GM06990 (cell line): ENCODE measurements around the gene CENPX.
A peak's percentile ranks its signal among the peaks of the same experiment; 100 is the strongest.

Experiments
- DNase-seq: peaks from one replicate; pipeline ENCODE4 v3.0.0-alpha.2; 2011; ENCODE audit not compliant: insufficient read length; ENCODE audit errors: extremely low read depth
- H3K27me3 ChIP-seq: replicated peaks from 2 replicates; pipeline ENCODE4 v1.6.0; 2011; ENCODE audit warnings: low read length; ENCODE audit not compliant: control insufficient read depth, insufficient read depth
- H3K36me3 ChIP-seq: 2 replicates; pipeline ENCODE4 v1.5.1; 2011; ENCODE audit warnings: low read length; ENCODE audit not compliant: control insufficient read depth, insufficient read depth
- H3K4me3 ChIP-seq: replicated peaks from 2 replicates; pipeline ENCODE4 v1.5.1; 2011; ENCODE audit warnings: low read depth, mild to moderate bottlenecking, control low read depth, low read length
- CTCF ChIP-seq: IDR thresholded peaks from 2 replicates; pipeline ENCODE4 v1.5.1; 2011; ENCODE audit warnings: low read length, control low read depth, mild to moderate bottlenecking, inconsistent platforms; ENCODE audit not compliant: insufficient read depth, poor library complexity, severe bottlenecking

Gene CENPX

GRCh38 chr17:82037889-82038195 lies 15.2 kb upstream of the CENPX start:
- DNase-seq, result no peak
- peak overlapping the region; percentile 42 for H3K4me3 ChIP-seq
- no peaks in the 10 kb centered on the region for H3K36me3 ChIP-seq
- TF ChIP-seq CTCF, result no peak
- H3K27me3 ChIP-seq, result no peaks in the 10 kb centered on the region

GRCh38 chr17:82037092-82037888 lies 14.6 kb upstream of the CENPX start, which contains the start of gene DCXR:
DCXR (minus strand) TSS chr17:82037697; CDS start chr17:82037682, 15 bp downstream.
- Histone ChIP-seq H3K27me3 (no peaks in the 10 kb centered on the region), H3K36me3 (no peaks in the 10 kb centered on the region), H3K4me3 (peak within 1 kb of the TSS; percentile 73)
- DNase-seq, result peak; percentile 98
- TF ChIP-seq CTCF, result peak; percentile 58

- Histone ChIP-seq H3K27me3 (no peaks in the 10 kb centered on the region), H3K36me3 (no peaks in the 10 kb centered on the region), H3K4me3 (peak overlapping the region; percentile 73)
- no peak for TF ChIP-seq CTCF
- no peak for DNase-seq
Measured at GRCh38 chr17:82036634-82037091, 14.0 kb upstream of the CENPX start.

- no peak for TF ChIP-seq CTCF
- H3K27me3 ChIP-seq, result no peaks in the 10 kb centered on the region
- no peak for DNase-seq
- no peaks in the 10 kb centered on the region for H3K36me3 ChIP-seq
- peak overlapping the region; percentile 73 for H3K4me3 ChIP-seq
Measured at GRCh38 chr17:82035956-82036633, 13.4 kb upstream of the CENPX start.

GRCh38 chr17:82035488-82035887 lies 12.8 kb upstream of the CENPX start:
- no peak for DNase-seq
- no peaks in the 10 kb centered on the region for H3K36me3 ChIP-seq
- no peak overlapping the region for H3K4me3 ChIP-seq
- H3K27me3 ChIP-seq, result no peaks in the 10 kb centered on the region
- TF ChIP-seq CTCF, result no peak
